B cell (primary cell): ENCODE results near the gene RAB11FIP2. TPM values are rescaled to one million over a fixed set of nuclear protein-coding genes. Genes with fewer than 3 reads are reported as not detected.

Source experiments
- ATAC-seq: fragments of 200-7000 bp; cut with Tn5 transposase; one replicate; pipeline ENCODE4 v1.10.0; 2021; ENCODE audit warnings: low read depth, mild to moderate bottlenecking, moderate number of reproducible peaks, moderate library complexity
- CTCF ChIA-PET: fragments of 350-600 bp; sonication (Branson Sonifier 250); formaldehyde crosslinking; loops from one replicate; lab custom pipeline; 2021; ENCODE audit warnings: antibody characterized with exemption, inconsistent platforms; lab: Charles Lee
- POLR2A ChIA-PET: fragments of 350-600 bp; sonication (Branson Sonifier 250); formaldehyde crosslinking; loops from one replicate; lab custom pipeline; 2021; ENCODE audit warnings: antibody characterized with exemption; lab: Charles Lee
- DNase-seq: peaks from one replicate; pipeline ENCODE4 v3.0.0; 2013
- H2AFZ ChIP-seq: 2 replicates; pipeline ENCODE4 v1.6.1; 2012; ENCODE audit warnings: mild to moderate bottlenecking, low read depth, low read length; ENCODE audit not compliant: insufficient read depth, poor library complexity, severe bottlenecking
- H3K27ac ChIP-seq, 2 donors: 1 replicate in 1 of 2; 2 replicates in 1 of 2; pipeline ENCODE4 v1.5.1; 2012 to 2013; ENCODE audit warnings: low read length in 2 of 2, mild to moderate bottlenecking in 2 of 2, moderate library complexity in 1 of 2
- H3K27me3 ChIP-seq, 4 experiments: fragments of 200-600 bp in 1 of 4; sonication (generic) in 1 of 4; replicated peaks in 1 of 4; 1 replicate in 2 of 4; 2 replicates in 2 of 4; pipeline versions ENCODE4 v1.6.1 to v1.7.0; 2013 to 2016; ENCODE audit warnings: low read length in 3 of 4, mild to moderate bottlenecking in 2 of 4, mixed read lengths in 1 of 4, moderate library complexity in 1 of 4; ENCODE audit not compliant: insufficient read depth in 4 of 4, control insufficient read depth in 3 of 4; ENCODE audit errors: control extremely low read depth in 1 of 4
- H3K36me3 ChIP-seq, 2 experiments: replicated peaks in 1 of 2; 1 replicate in 1 of 2; 2 replicates in 1 of 2; pipeline versions ENCODE4 v1.6.1 to v1.7.1; 2013; ENCODE audit warnings: low read length in 1 of 2; ENCODE audit not compliant: insufficient read depth in 2 of 2, control insufficient read depth in 1 of 2; ENCODE audit errors: control extremely low read depth in 1 of 2, extremely low read depth in 1 of 2
- H3K4me1 ChIP-seq, 2 donors: fragments of 200-600 bp in 1 of 2; sonication (generic) in 1 of 2; 1 replicate in 1 of 2; 2 replicates in 1 of 2; pipeline versions ENCODE4 v1.5.1 to v1.6.1; 2013 to 2017; ENCODE audit warnings: low read length in 2 of 2; ENCODE audit not compliant: control insufficient read depth in 2 of 2, insufficient read depth in 2 of 2
- H3K4me2 ChIP-seq: replicated peaks from 2 replicates; pipeline ENCODE3; 2012; ENCODE audit warnings: mild to moderate bottlenecking, low read depth, low read length; ENCODE audit not compliant: poor library complexity, severe bottlenecking
- H3K4me3 ChIP-seq, 5 experiments: fragments of 200-600 bp in 1 of 5; sonication (generic) in 1 of 5; 1 replicate in 3 of 5; 2 replicates in 2 of 5; pipeline versions ENCODE4 v1.5.1 to v1.7.0; 2011 to 2016; ENCODE audit warnings: low read length in 4 of 5, mild to moderate bottlenecking in 4 of 5, low read depth in 2 of 5, control low read depth in 1 of 5, moderate library complexity in 1 of 5; ENCODE audit not compliant: insufficient read depth in 1 of 5; ENCODE audit errors: control extremely low read depth in 1 of 5, extremely low read depth in 1 of 5
- H3K79me2 ChIP-seq: fragments of 200-600 bp; sonication (generic); one replicate; pipeline ENCODE4 v1.6.0; 2016; ENCODE audit warnings: low read length; ENCODE audit not compliant: control insufficient read depth, insufficient read depth
- H3K9ac ChIP-seq: fragments of 200-600 bp; sonication (generic); 2 replicates; pipeline ENCODE4 v1.6.1; 2017; ENCODE audit warnings: mild to moderate bottlenecking, low read length, moderate library complexity
- H3K9me3 ChIP-seq, 3 donors: one replicate each; pipeline versions ENCODE4 v1.6.1 to v1.7.1; 2013; ENCODE audit warnings: low read length in 2 of 3; ENCODE audit not compliant: control insufficient read depth in 2 of 3, insufficient read depth in 1 of 3; ENCODE audit errors: control extremely low read depth in 1 of 3
- H4K20me1 ChIP-seq: 2 replicates; pipeline ENCODE4 v1.6.0; 2012; ENCODE audit warnings: mild to moderate bottlenecking, low read length; ENCODE audit not compliant: insufficient read depth, control insufficient read depth, poor library complexity, severe bottlenecking
- H3K27ac Mint-ChIP-seq: one replicate; pipeline ENCODE4 v1.8.0; 2021; ENCODE audit warnings: mixed read lengths
- H3K27me3 Mint-ChIP-seq: one replicate; pipeline ENCODE4 v1.8.0; 2021; ENCODE audit warnings: mixed read lengths
- H3K4me1 Mint-ChIP-seq: one replicate; pipeline ENCODE4 v1.8.0; 2021; ENCODE audit warnings: mixed read lengths
- H3K4me3 Mint-ChIP-seq: one replicate; pipeline ENCODE4 v1.8.0; 2021; ENCODE audit warnings: mixed read lengths
- H3K9me3 Mint-ChIP-seq: one replicate; pipeline ENCODE4 v1.8.0; 2022; ENCODE audit warnings: mixed read lengths; ENCODE audit not compliant: insufficient read depth
- CTCF ChIP-seq: fragments of 200-600 bp; IDR thresholded peaks from one replicate; pipeline ENCODE4 v1.8.0; 2022; ENCODE audit warnings: antibody characterized with exemption, mild to moderate bottlenecking
- EZH2 ChIP-seq: IDR thresholded peaks from 2 replicates; pipeline ENCODE4 v1.6.1; 2012; ENCODE audit warnings: borderline replicate concordance, low read depth, mild to moderate bottlenecking, moderate library complexity, low read length; ENCODE audit not compliant: insufficient read depth, poor library complexity, severe bottlenecking
- WGBS: methylation state at CpG from one replicate; pipeline ENCODE4 v1.1.5; 2013; ENCODE audit warnings: missing lambda C conversion rate; ENCODE audit not compliant: insufficient coverage; 5-methylcytosine and 5-hydroxymethylcytosine counted together
- intact Hi-C: fragments of 100-400 bp; cut with micrococcal nuclease; formaldehyde crosslinking; loops from one replicate; pipeline ENCODE4 v1.10.0; 2022
- polyA plus RNA-seq: library from polyadenylated mRNA; depleted of rRNA; stranded (reverse); fragments of >200 nt; gene quantifications from 2 replicates; pipeline ENCODE4 v1.2.3, GENCODE V29; 2012
- total RNA-seq, 2 donors: library from RNA; stranded (reverse); fragments of 120-200 nt in 1 of 2; gene quantifications; 1 replicate in 1 of 2; 2 replicates in 1 of 2; pipeline versions ENCODE4 v1.2.3 to v1.2.4, GENCODE V29; 2013 to 2022

RAB11FIP2 gene
- total and polyA plus RNA-seq, 2 donors (not counting 1 experiment from before 2014, with no cell fraction given) = 5.6 to 33.6 TPM

- Histone ChIP-seq H3K4me1 (no peaks in the 10 kb centered on the region), H3K9me3 (no peaks in the 10 kb centered on the region), H2AFZ (no peak overlapping the region), H3K36me3 (peaks cover 2 to 5% of the 10 kb centered on the region in 2 experiments), H3K79me2 (no peaks in the 10 kb centered on the region), H3K4me2 (no peak overlapping the region), H3K4me3 (no peak overlapping the region), H3K9ac (no peak overlapping the region), H4K20me1 (no peaks in the 10 kb centered on the region), H3K27me3 (no peaks in the 10 kb centered on the region), H3K27ac (no peak overlapping the region)
- H3K4me1 Mint-ChIP-seq = no peaks in the 10 kb centered on the region
- no peak overlapping the region for H3K27ac Mint-ChIP-seq
- no peaks in the 10 kb centered on the region for H3K27me3 Mint-ChIP-seq
- intact Hi-C loops = no loop called here
- ChIA-PET CTCF (no interaction called here), POLR2A (no interaction called here)
- H3K9me3 Mint-ChIP-seq = no peaks in the 10 kb centered on the region
- ATAC-seq (no peak), DNase-seq (no peak)
- WGBS = no CpG with 5 or more reads among the region's 2 CpGs
- TF ChIP-seq EZH2 (no peak), CTCF (no peak)
- H3K4me3 Mint-ChIP-seq = no peak overlapping the region
Observed at GRCh38 chr10:118027397-118027796, 19.3 kb downstream of the RAB11FIP2 start.

GRCh38 chr10:118026936-118027335 is 19.8 kb downstream of the RAB11FIP2 start:
- Histone ChIP-seq H3K79me2 (no peaks in the 10 kb centered on the region), H3K4me2 (no peak overlapping the region), H4K20me1 (no peaks in the 10 kb centered on the region), H3K9me3 (no peaks in the 10 kb centered on the region), H3K4me3 (no peak overlapping the region), H3K27ac (no peak overlapping the region), H3K36me3 (peaks cover 2 to 5% of the 10 kb centered on the region in 2 experiments), H3K4me1 (no peaks in the 10 kb centered on the region), H2AFZ (no peak overlapping the region), H3K27me3 (no peaks in the 10 kb centered on the region), H3K9ac (no peak overlapping the region)
- ATAC-seq = no peak
- Mint-ChIP-seq H3K4me1 (no peaks in the 10 kb centered on the region), H3K4me3 (no peak overlapping the region), H3K27me3 (no peaks in the 10 kb centered on the region), H3K27ac (no peak overlapping the region), H3K9me3 (no peaks in the 10 kb centered on the region)
- ChIA-PET CTCF (interaction anchor here (0.7 kb wide), 1 partner anchor 307 kb away, joined by 3 read pairs; no protein-coding TSS in a partner anchor), POLR2A (no interaction called here)
- intact Hi-C loops = no loop called here
- DNase-seq = no peak
- WGBS = no CpG with 5 or more reads among the region's 4 CpGs
- TF ChIP-seq CTCF = no peak
- TF ChIP-seq EZH2 = no peak
